H9 (cell line): ENCODE data around the gene FBXL5. TPM values are rescaled to one million over a fixed set of nuclear protein-coding genes. Genes with fewer than 3 reads are reported as not detected.
A peak's percentile ranks its signal among the peaks of the same experiment; 100 is the strongest.

ENCODE experiments used
- DNase-seq: peaks from one replicate; pipeline ENCODE4 v3.0.0-alpha.2; 2017
- H2AFZ ChIP-seq: one replicate; pipeline ENCODE4 v1.6.1; 2013; ENCODE audit warnings: mild to moderate bottlenecking, low read length, control low read depth, moderate library complexity
- H2AK5ac ChIP-seq: 2 replicates; pipeline ENCODE4 v1.6.1; 2013; ENCODE audit warnings: low read length, control low read depth, mixed read lengths; ENCODE audit not compliant: insufficient read length
- H2BK120ac ChIP-seq: one replicate; pipeline ENCODE4 v1.6.1; 2013; ENCODE audit warnings: low read depth, mild to moderate bottlenecking, low read length, control low read depth, inconsistent platforms; ENCODE audit not compliant: poor library complexity, severe bottlenecking
- H2BK12ac ChIP-seq: 2 replicates; pipeline ENCODE4 v1.6.1; 2013; ENCODE audit warnings: low read length, control low read depth, mixed read lengths, low read depth; ENCODE audit not compliant: insufficient read length
- H2BK15ac ChIP-seq: 2 replicates; pipeline ENCODE4 v1.6.1; 2013; ENCODE audit warnings: low read depth, low read length, control low read depth
- H2BK20ac ChIP-seq: one replicate; pipeline ENCODE4 v1.6.1; 2013; ENCODE audit warnings: low read depth, mild to moderate bottlenecking, low read length, control low read depth, inconsistent platforms; ENCODE audit not compliant: poor library complexity, severe bottlenecking
- H2BK5ac ChIP-seq: 2 replicates; pipeline ENCODE4 v1.6.1; 2013; ENCODE audit warnings: low read length, control low read depth, mixed read lengths; ENCODE audit not compliant: insufficient read length
- H3K14ac ChIP-seq: 2 replicates; pipeline ENCODE4 v1.6.1; 2013; ENCODE audit warnings: low read length, control low read depth; ENCODE audit not compliant: insufficient read depth
- H3K18ac ChIP-seq: 2 replicates; pipeline ENCODE4 v1.6.1; 2013; ENCODE audit warnings: low read depth, mild to moderate bottlenecking, mixed read lengths, low read length, control low read depth; ENCODE audit not compliant: insufficient read length
- H3K23ac ChIP-seq: 2 replicates; pipeline ENCODE4 v1.6.1; 2013; ENCODE audit warnings: low read length, control low read depth, mixed read lengths, low read depth; ENCODE audit not compliant: insufficient read length
- H3K23me2 ChIP-seq: 2 replicates; pipeline ENCODE4 v1.6.1; 2013; ENCODE audit warnings: low read depth, mild to moderate bottlenecking, mixed read lengths, low read length, control low read depth; ENCODE audit not compliant: insufficient read length, poor library complexity, severe bottlenecking
- H3K27ac ChIP-seq: 2 replicates; pipeline ENCODE4 v1.5.1; 2013; ENCODE audit warnings: low read length, control low read depth, mixed read lengths, low read depth; ENCODE audit not compliant: insufficient read length
- H3K27me3 ChIP-seq: 2 replicates; pipeline ENCODE4 v1.6.1; 2013; ENCODE audit warnings: low read length, control low read depth, inconsistent platforms; ENCODE audit not compliant: insufficient read depth
- H3K4ac ChIP-seq: 2 replicates; pipeline ENCODE4 v1.6.1; 2013; ENCODE audit warnings: low read depth, mild to moderate bottlenecking, control low read depth, inconsistent platforms, low read length, moderate library complexity
- H3K4me1 ChIP-seq: 2 replicates; pipeline ENCODE4 v1.6.1; 2013; ENCODE audit warnings: low read length, control low read depth, inconsistent platforms; ENCODE audit not compliant: insufficient read depth
- H3K4me2 ChIP-seq: 2 replicates; pipeline ENCODE4 v1.6.1; 2013; ENCODE audit warnings: low read length, control low read depth, mixed read lengths; ENCODE audit not compliant: insufficient read length, insufficient read depth
- H3K56ac ChIP-seq: 2 replicates; pipeline ENCODE4 v1.6.1; 2013; ENCODE audit warnings: low read depth, mild to moderate bottlenecking, mixed read lengths, low read length, control low read depth; ENCODE audit not compliant: insufficient read length
- H3K79me1 ChIP-seq: 2 replicates; pipeline ENCODE4 v1.6.1; 2013; ENCODE audit warnings: low read depth, mild to moderate bottlenecking, moderate library complexity, low read length, control low read depth, inconsistent platforms; ENCODE audit not compliant: insufficient read depth, poor library complexity, severe bottlenecking
- H3K79me2 ChIP-seq: 2 replicates; pipeline ENCODE4 v1.6.1; 2013; ENCODE audit warnings: low read length, control low read depth, inconsistent platforms; ENCODE audit not compliant: insufficient read depth
- H3K9ac ChIP-seq: 2 replicates; pipeline ENCODE4 v1.6.1; 2013; ENCODE audit warnings: low read length, control low read depth, mixed read lengths; ENCODE audit not compliant: insufficient read length; ENCODE audit errors: extremely low read depth
- H3K9me3 ChIP-seq: one replicate; pipeline ENCODE4 v1.6.1; 2013; ENCODE audit warnings: low read depth, low read length, inconsistent platforms; ENCODE audit not compliant: control insufficient read depth
- H3T11ph ChIP-seq: one replicate; pipeline ENCODE4 v1.6.1; 2013; ENCODE audit warnings: mild to moderate bottlenecking, low read length, control low read depth, inconsistent platforms
- H4K20me1 ChIP-seq: one replicate; pipeline ENCODE4 v1.6.1; 2013; ENCODE audit not compliant: control insufficient read depth, insufficient read length, insufficient read depth
- H4K5ac ChIP-seq: 2 replicates; pipeline ENCODE4 v1.6.1; 2013; ENCODE audit warnings: low read depth, mild to moderate bottlenecking, mixed read lengths, low read length, control low read depth; ENCODE audit not compliant: insufficient read length
- H4K8ac ChIP-seq: replicated peaks from 2 replicates; pipeline ENCODE4 v1.6.1; 2013; ENCODE audit warnings: low read length, control low read depth, mixed read lengths, low read depth; ENCODE audit not compliant: insufficient read length
- H4K91ac ChIP-seq: 2 replicates; pipeline ENCODE4 v1.6.1; 2013; ENCODE audit warnings: low read depth, mild to moderate bottlenecking, moderate library complexity, mixed read lengths, low read length, control low read depth; ENCODE audit not compliant: insufficient read length
- H3K27ac Mint-ChIP-seq, 3 experiments: 2 replicates in 2 of 3; 3 replicates in 1 of 3; pipeline ENCODE4 v1.8.0; 2020 to 2021; ENCODE audit warnings: mixed read lengths in 3 of 3, mild to moderate bottlenecking in 1 of 3, moderate library complexity in 1 of 3
- H3K27me3 Mint-ChIP-seq: 2 replicates; pipeline ENCODE4 v1.8.0; 2021; ENCODE audit warnings: low read depth, mild to moderate bottlenecking, moderate library complexity, mixed read lengths
- H3K36me3 Mint-ChIP-seq, 3 experiments: 2 replicates in 2 of 3; 3 replicates in 1 of 3; pipeline ENCODE4 v1.8.0; 2020 to 2021; ENCODE audit warnings: low read depth in 3 of 3, mixed read lengths in 3 of 3; ENCODE audit not compliant: insufficient read depth in 1 of 3
- H3K4me1 Mint-ChIP-seq, 2 experiments: 2 replicates each; pipeline ENCODE4 v1.8.0; 2020; ENCODE audit warnings: mixed read lengths in 2 of 2
- H3K4me3 Mint-ChIP-seq, 2 experiments: 2 replicates in 1 of 2; 3 replicates in 1 of 2; pipeline ENCODE4 v1.8.0; 2020 to 2021; ENCODE audit warnings: mild to moderate bottlenecking in 2 of 2, mixed read lengths in 2 of 2, moderate library complexity in 1 of 2
- H3K9me3 Mint-ChIP-seq, 2 experiments: 2 replicates in 1 of 2; 3 replicates in 1 of 2; pipeline ENCODE4 v1.8.0; 2020; ENCODE audit warnings: mild to moderate bottlenecking in 2 of 2, mixed read lengths in 2 of 2, moderate library complexity in 1 of 2
- WGBS: extraction: QIAGEN DNeasy Blood & Tissue Kit; methylation state at CpG from one replicate; pipeline ENCODE4 v1.1.7; 2013; ENCODE audit warnings: missing lambda C conversion rate, low lambda C conversion rate, mixed read lengths; ENCODE audit not compliant: insufficient read length; ENCODE audit errors: extremely low coverage; 5-methylcytosine and 5-hydroxymethylcytosine counted together
- total RNA-seq: library from RNA; stranded (reverse); gene quantifications from 2 replicates; pipeline ENCODE4 v1.2.1, GENCODE V29; 2021
- TF ChIP-seq, protein P1 (sequence below): fragments of 200-600 bp; sonication (generic); conservative IDR thresholded peaks from 3 replicates; pipeline ENCODE4 v1.8.0; 2021; ENCODE audit warnings: antibody characterized with exemption, mild to moderate bottlenecking

FBXL5 gene
- total RNA-seq, 1 experiment from 2014 or later: 57.6 TPM

- no peak overlapping the region for H3K23ac ChIP-seq
- H2BK20ac ChIP-seq: no peak overlapping the region
- H2AK5ac ChIP-seq: no peak overlapping the region
- Mint-ChIP-seq H3K4me1 (peaks cover 22 to 24% of the 10 kb centered on the region in 2 experiments), H3K9me3 (no peaks in the 10 kb centered on the region), H3K36me3 (peaks cover 5 to 16% (median 10%) of the 10 kb centered on the region in 3 experiments), H3K27me3 (no peaks in the 10 kb centered on the region), H3K4me3 (no peak overlapping the region), H3K27ac (0 out of 7 replicates have a peak overlapping the region, but pooled peaks of 1 of the 3 experiments have one; percentile 66)
- no peak overlapping the region for H4K5ac ChIP-seq
- no peak overlapping the region for H3K9ac ChIP-seq
- H3K18ac ChIP-seq: no peak overlapping the region
- no peak overlapping the region for H2BK12ac ChIP-seq
- H3K79me2 ChIP-seq: peaks cover 16% of the 10 kb centered on the region
- no peaks in the 10 kb centered on the region for H3K23me2 ChIP-seq
- no peak overlapping the region for H4K91ac ChIP-seq
- peaks cover 2% of the 10 kb centered on the region for H3K79me1 ChIP-seq
- H2BK120ac ChIP-seq: no peak overlapping the region
- H2BK5ac ChIP-seq: no peak overlapping the region
- no peak overlapping the region for H2BK15ac ChIP-seq
- H4K8ac ChIP-seq: no peak overlapping the region
- no peak overlapping the region for H3K4me2 ChIP-seq
- WGBS: no CpG with 5 or more reads among the region's 1 CpG
- H3K14ac ChIP-seq: no peak overlapping the region
- no peaks in the 10 kb centered on the region for H3K9me3 ChIP-seq
- no peak overlapping the region for H3T11ph ChIP-seq
- H3K56ac ChIP-seq: no peak overlapping the region
- H3K4ac ChIP-seq: no peak overlapping the region
- no peak overlapping the region for H3K27ac ChIP-seq
- no peaks in the 10 kb centered on the region for H4K20me1 ChIP-seq
- H2AFZ ChIP-seq: no peak overlapping the region
- DNase-seq: no peak
- no peaks in the 10 kb centered on the region for H3K27me3 ChIP-seq
- H3K4me1 ChIP-seq: peaks cover 7% of the 10 kb centered on the region; the same call in 1 of the 2 replicates
- TF ChIP-seq, protein P1, sequence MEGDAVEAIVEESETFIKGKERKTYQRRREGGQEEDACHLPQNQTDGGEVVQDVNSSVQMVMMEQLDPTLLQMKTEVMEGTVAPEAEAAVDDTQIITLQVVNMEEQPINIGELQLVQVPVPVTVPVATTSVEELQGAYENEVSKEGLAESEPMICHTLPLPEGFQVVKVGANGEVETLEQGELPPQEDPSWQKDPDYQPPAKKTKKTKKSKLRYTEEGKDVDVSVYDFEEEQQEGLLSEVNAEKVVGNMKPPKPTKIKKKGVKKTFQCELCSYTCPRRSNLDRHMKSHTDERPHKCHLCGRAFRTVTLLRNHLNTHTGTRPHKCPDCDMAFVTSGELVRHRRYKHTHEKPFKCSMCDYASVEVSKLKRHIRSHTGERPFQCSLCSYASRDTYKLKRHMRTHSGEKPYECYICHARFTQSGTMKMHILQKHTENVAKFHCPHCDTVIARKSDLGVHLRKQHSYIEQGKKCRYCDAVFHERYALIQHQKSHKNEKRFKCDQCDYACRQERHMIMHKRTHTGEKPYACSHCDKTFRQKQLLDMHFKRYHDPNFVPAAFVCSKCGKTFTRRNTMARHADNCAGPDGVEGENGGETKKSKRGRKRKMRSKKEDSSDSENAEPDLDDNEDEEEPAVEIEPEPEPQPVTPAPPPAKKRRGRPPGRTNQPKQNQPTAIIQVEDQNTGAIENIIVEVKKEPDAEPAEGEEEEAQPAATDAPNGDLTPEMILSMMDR: no peak
Measured at GRCh38 chr4:15676039-15676438, 20.9 kb upstream of the FBXL5 start.
